Cardiac muscle cell (in vitro differentiated cells and primary cell): ENCODE results near the gene POLR3H. TPM values are rescaled to one million over a fixed set of nuclear protein-coding genes. Genes with fewer than 3 reads are reported as not detected.
A peak's percentile ranks its signal among the peaks of the same experiment; 100 is the strongest.

Experiments used
- DNase-seq, 2 donors: peaks; one replicate each; pipeline versions ENCODE4 v3.0.0 to v3.0.0-alpha.2; 2010 to 2017; ENCODE audit warnings: low read depth in 1 of 2, low spot score in 1 of 2
- H3K27ac ChIP-seq: fragments of 200-600 bp; sonication (generic); 2 replicates; pipeline ENCODE4 v1.5.1; 2016
- H3K27me3 ChIP-seq: fragments of 200-600 bp; sonication (generic); 2 replicates; pipeline ENCODE4 v1.6.0; 2016; ENCODE audit warnings: control low read depth
- H3K36me3 ChIP-seq: fragments of 200-600 bp; sonication (generic); 2 replicates; pipeline ENCODE4 v1.5.1; 2016; ENCODE audit warnings: control low read depth
- H3K4me1 ChIP-seq: fragments of 200-600 bp; sonication (generic); 2 replicates; pipeline ENCODE4 v1.8.1; 2017; ENCODE audit warnings: low read depth, mild to moderate bottlenecking, mixed run types
- H3K4me3 ChIP-seq: fragments of 200-600 bp; sonication (generic); 2 replicates; pipeline ENCODE4 v1.5.1; 2016; ENCODE audit warnings: mild to moderate bottlenecking
- H3K9me3 ChIP-seq: fragments of 200-600 bp; sonication (generic); 2 replicates; pipeline ENCODE4 v1.5.1; 2017; ENCODE audit warnings: low read depth, mild to moderate bottlenecking, control low read depth
- polyA plus RNA-seq: library from polyadenylated mRNA; unstranded; fragments of >200 nt; fragmentation: Nextera tagmentation; extraction: Ambion mirVana; gene quantifications from 2 replicates; pipeline ENCODE4 v1.2.1, GENCODE V29; 2016
- total RNA-seq: library from RNA; depleted of rRNA; stranded (reverse); fragments of >200 nt; gene quantifications from 2 replicates; pipeline ENCODE4 v1.2.3, GENCODE V29; 2016
- TF ChIP-seq, protein P1 (sequence below): IDR thresholded peaks from 2 replicates; pipeline ENCODE4 v1.5.1; 2012; ENCODE audit warnings: low read depth, mild to moderate bottlenecking, low read length

POLR3H gene
- total and polyA plus RNA-seq, 2 experiments from 2014 or later = 11.4 to 30.9 TPM

- peaks cover 8% of the 10 kb centered on the region for H3K4me1 ChIP-seq
- TF ChIP-seq, protein P1, sequence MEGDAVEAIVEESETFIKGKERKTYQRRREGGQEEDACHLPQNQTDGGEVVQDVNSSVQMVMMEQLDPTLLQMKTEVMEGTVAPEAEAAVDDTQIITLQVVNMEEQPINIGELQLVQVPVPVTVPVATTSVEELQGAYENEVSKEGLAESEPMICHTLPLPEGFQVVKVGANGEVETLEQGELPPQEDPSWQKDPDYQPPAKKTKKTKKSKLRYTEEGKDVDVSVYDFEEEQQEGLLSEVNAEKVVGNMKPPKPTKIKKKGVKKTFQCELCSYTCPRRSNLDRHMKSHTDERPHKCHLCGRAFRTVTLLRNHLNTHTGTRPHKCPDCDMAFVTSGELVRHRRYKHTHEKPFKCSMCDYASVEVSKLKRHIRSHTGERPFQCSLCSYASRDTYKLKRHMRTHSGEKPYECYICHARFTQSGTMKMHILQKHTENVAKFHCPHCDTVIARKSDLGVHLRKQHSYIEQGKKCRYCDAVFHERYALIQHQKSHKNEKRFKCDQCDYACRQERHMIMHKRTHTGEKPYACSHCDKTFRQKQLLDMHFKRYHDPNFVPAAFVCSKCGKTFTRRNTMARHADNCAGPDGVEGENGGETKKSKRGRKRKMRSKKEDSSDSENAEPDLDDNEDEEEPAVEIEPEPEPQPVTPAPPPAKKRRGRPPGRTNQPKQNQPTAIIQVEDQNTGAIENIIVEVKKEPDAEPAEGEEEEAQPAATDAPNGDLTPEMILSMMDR = no peak
- H3K9me3 ChIP-seq = no peaks in the 10 kb centered on the region
- DNase-seq = peak in 1 of 2 donors; percentile 39
- no peak overlapping the region for H3K4me3 ChIP-seq
- H3K27me3 ChIP-seq = no peaks in the 10 kb centered on the region
- H3K36me3 ChIP-seq = no peaks in the 10 kb centered on the region
- peak overlapping the region; percentile 0 for H3K27ac ChIP-seq
Measured at GRCh38 chr22:41478891-41479521, 65.3 kb downstream of the POLR3H start.

DNA sequence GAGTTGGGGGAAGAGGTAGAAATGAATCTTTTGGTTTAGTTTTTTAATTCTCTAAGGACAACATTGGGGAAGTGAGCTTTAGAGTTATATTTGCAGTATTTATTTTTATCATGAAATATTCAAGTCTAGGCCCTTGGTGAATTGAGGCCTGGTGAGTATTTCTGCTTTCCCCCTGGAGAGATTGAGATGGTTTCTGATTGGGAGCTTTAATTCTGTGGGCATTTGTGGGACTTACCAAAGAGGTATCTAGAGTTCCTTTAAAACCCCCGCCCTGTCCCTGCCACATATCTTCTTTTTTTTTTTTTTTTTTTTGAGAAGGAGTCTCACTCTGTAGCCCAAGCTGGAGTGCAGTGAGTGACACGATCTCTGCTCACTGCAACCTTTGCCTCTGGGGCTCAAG, 65.8 kb downstream of the POLR3H start:
- Histone ChIP-seq H3K4me1 (peaks cover 8% of the 10 kb centered on the region), H3K4me3 (no peak overlapping the region), H3K27ac (no peak overlapping the region), H3K9me3 (no peaks in the 10 kb centered on the region), H3K36me3 (no peaks in the 10 kb centered on the region), H3K27me3 (no peaks in the 10 kb centered on the region)
- DNase-seq = no peak
- TF ChIP-seq, protein P1 = no peak

Other genes with a start within 250 kb of the POLR3H start
- 57.6 and 65.9 TPM in 2 replicates for gene ZC3H7B, start 242.9 kb downstream of the POLR3H start, total RNA-seq
- 7.2 and 7.4 TPM in 2 replicates for gene ZC3H7B, start 242.9 kb downstream of the POLR3H start, polyA plus RNA-seq
- gene TEF, start 162.5 kb downstream of the POLR3H start, total RNA-seq = 8.5 and 21.1 TPM in 2 replicates
- 4.0 and 20.4 TPM in 2 replicates for gene TEF, start 162.5 kb downstream of the POLR3H start, polyA plus RNA-seq
- gene TOB2, start 97.7 kb downstream of the POLR3H start, total RNA-seq = 32.0 and 42.4 TPM in 2 replicates
- gene TOB2, start 97.7 kb downstream of the POLR3H start, polyA plus RNA-seq = 35.5 and 52.9 TPM in 2 replicates
- gene PHF5A, start 75.8 kb downstream of the POLR3H start, total RNA-seq = 32.2 and 42.2 TPM in 2 replicates
- gene PHF5A, start 75.8 kb downstream of the POLR3H start, polyA plus RNA-seq = 25.9 and 26.9 TPM in 2 replicates
- 183 and 223 TPM in 2 replicates for gene ACO2, start 75.4 kb downstream of the POLR3H start, total RNA-seq
- gene ACO2, start 75.4 kb downstream of the POLR3H start, polyA plus RNA-seq = 247 and 328 TPM in 2 replicates
- gene CSDC2, start 16.5 kb upstream of the POLR3H start, total RNA-seq = 4.2 and 4.3 TPM in 2 replicates
- gene CSDC2, start 16.5 kb upstream of the POLR3H start, polyA plus RNA-seq = 5.0 and 5.1 TPM in 2 replicates
- 22.5 and 34.0 TPM in 2 replicates for gene PMM1, start 45.4 kb upstream of the POLR3H start, total RNA-seq
- 53.7 and 63.6 TPM in 2 replicates for gene PMM1, start 45.4 kb upstream of the POLR3H start, polyA plus RNA-seq
- gene DESI1, start 76.6 kb upstream of the POLR3H start, total RNA-seq = 34.2 and 43.2 TPM in 2 replicates
- gene DESI1, start 76.6 kb upstream of the POLR3H start, polyA plus RNA-seq = 27.3 and 27.6 TPM in 2 replicates
- gene XRCC6, start 76.8 kb upstream of the POLR3H start, total RNA-seq = 250 and 283 TPM in 2 replicates
- 423 and 442 TPM in 2 replicates for gene XRCC6, start 76.8 kb upstream of the POLR3H start, polyA plus RNA-seq
- 112 and 149 TPM in 2 replicates for gene SNU13, start 144.4 kb upstream of the POLR3H start, total RNA-seq
- gene SNU13, start 144.4 kb upstream of the POLR3H start, polyA plus RNA-seq = 246 and 273 TPM in 2 replicates
- 1.1 and 17.8 TPM in 2 replicates for gene MEI1, start 155.0 kb upstream of the POLR3H start, total RNA-seq
- gene MEI1, start 155.0 kb upstream of the POLR3H start, polyA plus RNA-seq = 3.3 and 5.6 TPM in 2 replicates